C4-2B (cell line): ENCODE results near the gene KPNA3.

ENCODE experiments used
- CTCF ChIP-seq: fragments of 450-650 bp; conservative IDR thresholded peaks from 2 replicates; pipeline ENCODE4 v1.5.1; 2017; ENCODE audit warnings: mild to moderate bottlenecking
- ZFX ChIP-seq: fragments of 450-650 bp; IDR thresholded peaks from 2 replicates; pipeline ENCODE4 v1.6.1; 2017

- TF ChIP-seq CTCF (no peak), ZFX (no peak)
Observed at GRCh38 chr13:49676581-49677298, 115.7 kb downstream of the KPNA3 start.
